Measurements from ENCODE around the gene C9orf72. TPM values are rescaled to one million over a fixed set of nuclear protein-coding genes. Genes with fewer than 3 reads are reported as not detected.

The C9orf72 gene
- total and polyA plus RNA-seq, 9 of the 15 experiments (the other 6 are each of a cell fraction or from before 2014, with no cell fraction given) = 2.3 to 7.3 (median 4.1) TPM

DNA sequence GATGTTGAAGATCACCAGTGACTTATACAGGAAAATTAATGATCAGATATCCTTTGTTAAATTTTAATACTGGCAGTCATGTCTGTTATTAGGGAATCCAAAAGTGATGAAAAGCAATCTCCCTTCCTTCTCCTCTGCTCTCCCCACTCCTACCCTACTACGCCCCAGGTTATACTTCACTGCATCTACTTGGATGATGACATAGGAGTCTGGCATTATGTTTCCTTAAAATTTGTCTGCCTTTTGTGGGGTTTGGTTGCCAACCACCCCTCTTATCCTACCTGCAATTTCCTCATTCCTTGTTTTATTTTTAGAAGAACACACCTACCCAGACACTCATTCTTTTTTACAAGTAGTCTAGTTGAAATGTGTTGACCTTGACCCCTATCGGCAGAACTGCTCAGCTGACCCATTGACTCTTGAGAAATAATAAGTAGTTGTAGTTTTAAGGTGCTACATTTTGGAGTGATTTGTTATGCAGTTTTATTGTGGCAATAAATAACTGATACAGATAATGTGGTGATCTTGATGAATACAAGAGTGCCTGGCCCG lies 38.5 kb downstream of the C9orf72 start:
- 90% methylated on average over 2 of the region's 3 CpGs for WGBS (ENCODE audit: insufficient coverage, low coverage, missing lambda C conversion rate)
- in situ Hi-C loops (cut with MboI) = loop anchor here (5.0 kb wide), 1 partner anchor 197 kb away; no protein-coding TSS in a partner anchor
- peaks cover 0 to 7% of the 10 kb centered on the region in 2 experiments; a peak in 4 of 5 replicates for H3K4me1 ChIP-seq (replicated peaks in 1 of 2; ENCODE audit: control insufficient read depth in 2 of 2, insufficient read depth in 2 of 2, low read length in 2 of 2)
- H3K9me3 ChIP-seq (replicated peaks; ENCODE audit: control insufficient read depth, insufficient read depth, low read depth, low read length) = no peaks in the 10 kb centered on the region
- H3K9me1 ChIP-seq (ENCODE audit: control insufficient read depth, insufficient read depth, low read length) = no peaks in the 10 kb centered on the region
- H3K9ac ChIP-seq (ENCODE audit: insufficient read depth in 1 of 2, low read depth in 2 of 2, low read length in 2 of 2) = no peak overlapping the region
- no peaks in the 10 kb centered on the region for H3K36me3 ChIP-seq (ENCODE audit: control insufficient read depth, insufficient read depth, low read length)
- H3K4me3 ChIP-seq = no peak overlapping the region
- no peak overlapping the region for H3K4me2 ChIP-seq (ENCODE audit: insufficient read depth, low read length)
- no peaks in the 10 kb centered on the region for H4K20me1 ChIP-seq (replicated peaks; ENCODE audit: control insufficient read depth, insufficient read depth, low read length)
- CTCF ChIA-PET (ENCODE audit: low intra/inter-chr PET ratio) = interaction anchor here (0.6 kb wide), 1 partner anchor 202 kb away, joined by 3 read pairs; no protein-coding TSS in a partner anchor
- no peaks in the 10 kb centered on the region for H3K27me3 ChIP-seq (ENCODE audit: control insufficient read depth in 2 of 2, insufficient read depth in 2 of 2, low read length in 2 of 2)
- peaks cover 8% of the 10 kb centered on the region; the same call in 2 of the 3 replicates for H3K79me2 ChIP-seq (ENCODE audit: control insufficient read depth, insufficient read depth, low read length)
- POLR2A ChIA-PET = no interaction called here
- H2AFZ ChIP-seq (ENCODE audit: low read depth, low read length) = no peak overlapping the region
- ATAC-seq = no peak
- no peak overlapping the region for H3K27ac ChIP-seq (ENCODE audit: extremely low read depth, low read depth, low read length)
- no peak for DNase-seq (ENCODE audit: extremely low read depth in 1 of 4, low spot score in 3 of 4)
- BruUV-seq (replicated peaks) = no TSS peak
- intact Hi-C loops (cut with micrococcal nuclease) = loop anchor here (10.0 kb wide), 1 partner anchor 100 kb away; no protein-coding TSS in a partner anchor
- FAIRE-seq = no peak
- TF ChIP-seq SMAD1 (IDR thresholded peaks at IDR 0.05; ENCODE audit: low read depth, low read length, partially characterized antibody) (no peak), RNF2 (IDR thresholded peaks at IDR 0.05) (no peak), POLR2AphosphoS2 (IDR thresholded peaks at IDR 0.05; ENCODE audit: low read length) (no peak), RUNX1 (IDR thresholded peaks at IDR 0.05; ENCODE audit: low read depth) (no peak), PHF8 (IDR thresholded peaks at IDR 0.05; ENCODE audit: borderline replicate concordance, low read length) (no peak)
- TF ChIP-seq, protein P1, sequence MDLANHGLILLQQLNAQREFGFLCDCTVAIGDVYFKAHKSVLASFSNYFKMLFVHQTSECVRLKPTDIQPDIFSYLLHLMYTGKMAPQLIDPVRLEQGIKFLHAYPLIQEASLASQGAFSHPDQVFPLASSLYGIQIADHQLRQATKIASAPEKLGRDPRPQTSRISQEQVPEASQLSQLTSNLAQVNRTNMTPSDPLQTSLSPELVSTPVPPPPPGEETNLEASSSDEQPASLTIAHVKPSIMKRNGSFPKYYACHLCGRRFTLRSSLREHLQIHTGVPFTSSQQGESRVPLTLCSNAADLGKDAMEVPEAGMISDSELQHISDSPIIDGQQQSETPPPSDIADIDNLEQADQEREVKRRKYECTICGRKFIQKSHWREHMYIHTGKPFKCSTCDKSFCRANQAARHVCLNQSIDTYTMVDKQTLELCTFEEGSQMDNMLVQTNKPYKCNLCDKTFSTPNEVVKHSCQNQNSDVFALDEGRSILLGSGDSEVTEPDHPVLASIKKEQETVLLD (IDR thresholded peaks at IDR 0.05) = no peak
- TF ChIP-seq, protein P2, sequence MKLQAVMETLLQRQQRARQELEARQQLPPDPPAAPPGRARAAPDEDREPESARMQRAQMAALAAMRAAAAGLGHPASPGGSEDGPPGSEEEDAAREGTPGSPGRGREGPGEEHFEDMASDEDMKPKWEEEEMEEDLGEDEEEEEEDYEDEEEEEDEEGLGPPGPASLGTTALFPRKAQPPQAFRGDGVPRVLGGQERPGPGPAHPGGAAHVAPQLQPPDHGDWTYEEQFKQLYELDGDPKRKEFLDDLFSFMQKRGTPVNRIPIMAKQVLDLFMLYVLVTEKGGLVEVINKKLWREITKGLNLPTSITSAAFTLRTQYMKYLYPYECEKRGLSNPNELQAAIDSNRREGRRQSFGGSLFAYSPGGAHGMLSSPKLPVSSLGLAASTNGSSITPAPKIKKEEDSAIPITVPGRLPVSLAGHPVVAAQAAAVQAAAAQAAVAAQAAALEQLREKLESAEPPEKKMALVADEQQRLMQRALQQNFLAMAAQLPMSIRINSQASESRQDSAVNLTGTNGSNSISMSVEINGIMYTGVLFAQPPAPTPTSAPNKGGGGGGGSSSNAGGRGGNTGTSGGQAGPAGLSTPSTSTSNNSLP (IDR thresholded peaks at IDR 0.05; ENCODE audit: borderline replicate concordance, low read depth, low read length) = no peak
- TF ChIP-seq, protein P3, sequence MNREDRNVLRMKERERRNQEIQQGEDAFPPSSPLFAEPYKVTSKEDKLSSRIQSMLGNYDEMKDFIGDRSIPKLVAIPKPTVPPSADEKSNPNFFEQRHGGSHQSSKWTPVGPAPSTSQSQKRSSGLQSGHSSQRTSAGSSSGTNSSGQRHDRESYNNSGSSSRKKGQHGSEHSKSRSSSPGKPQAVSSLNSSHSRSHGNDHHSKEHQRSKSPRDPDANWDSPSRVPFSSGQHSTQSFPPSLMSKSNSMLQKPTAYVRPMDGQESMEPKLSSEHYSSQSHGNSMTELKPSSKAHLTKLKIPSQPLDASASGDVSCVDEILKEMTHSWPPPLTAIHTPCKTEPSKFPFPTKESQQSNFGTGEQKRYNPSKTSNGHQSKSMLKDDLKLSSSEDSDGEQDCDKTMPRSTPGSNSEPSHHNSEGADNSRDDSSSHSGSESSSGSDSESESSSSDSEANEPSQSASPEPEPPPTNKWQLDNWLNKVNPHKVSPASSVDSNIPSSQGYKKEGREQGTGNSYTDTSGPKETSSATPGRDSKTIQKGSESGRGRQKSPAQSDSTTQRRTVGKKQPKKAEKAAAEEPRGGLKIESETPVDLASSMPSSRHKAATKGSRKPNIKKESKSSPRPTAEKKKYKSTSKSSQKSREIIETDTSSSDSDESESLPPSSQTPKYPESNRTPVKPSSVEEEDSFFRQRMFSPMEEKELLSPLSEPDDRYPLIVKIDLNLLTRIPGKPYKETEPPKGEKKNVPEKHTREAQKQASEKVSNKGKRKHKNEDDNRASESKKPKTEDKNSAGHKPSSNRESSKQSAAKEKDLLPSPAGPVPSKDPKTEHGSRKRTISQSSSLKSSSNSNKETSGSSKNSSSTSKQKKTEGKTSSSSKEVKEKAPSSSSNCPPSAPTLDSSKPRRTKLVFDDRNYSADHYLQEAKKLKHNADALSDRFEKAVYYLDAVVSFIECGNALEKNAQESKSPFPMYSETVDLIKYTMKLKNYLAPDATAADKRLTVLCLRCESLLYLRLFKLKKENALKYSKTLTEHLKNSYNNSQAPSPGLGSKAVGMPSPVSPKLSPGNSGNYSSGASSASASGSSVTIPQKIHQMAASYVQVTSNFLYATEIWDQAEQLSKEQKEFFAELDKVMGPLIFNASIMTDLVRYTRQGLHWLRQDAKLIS (CRISPR knock-in tag; IDR thresholded peaks at IDR 0.05) = no peak
- TF ChIP-seq, protein P4, sequence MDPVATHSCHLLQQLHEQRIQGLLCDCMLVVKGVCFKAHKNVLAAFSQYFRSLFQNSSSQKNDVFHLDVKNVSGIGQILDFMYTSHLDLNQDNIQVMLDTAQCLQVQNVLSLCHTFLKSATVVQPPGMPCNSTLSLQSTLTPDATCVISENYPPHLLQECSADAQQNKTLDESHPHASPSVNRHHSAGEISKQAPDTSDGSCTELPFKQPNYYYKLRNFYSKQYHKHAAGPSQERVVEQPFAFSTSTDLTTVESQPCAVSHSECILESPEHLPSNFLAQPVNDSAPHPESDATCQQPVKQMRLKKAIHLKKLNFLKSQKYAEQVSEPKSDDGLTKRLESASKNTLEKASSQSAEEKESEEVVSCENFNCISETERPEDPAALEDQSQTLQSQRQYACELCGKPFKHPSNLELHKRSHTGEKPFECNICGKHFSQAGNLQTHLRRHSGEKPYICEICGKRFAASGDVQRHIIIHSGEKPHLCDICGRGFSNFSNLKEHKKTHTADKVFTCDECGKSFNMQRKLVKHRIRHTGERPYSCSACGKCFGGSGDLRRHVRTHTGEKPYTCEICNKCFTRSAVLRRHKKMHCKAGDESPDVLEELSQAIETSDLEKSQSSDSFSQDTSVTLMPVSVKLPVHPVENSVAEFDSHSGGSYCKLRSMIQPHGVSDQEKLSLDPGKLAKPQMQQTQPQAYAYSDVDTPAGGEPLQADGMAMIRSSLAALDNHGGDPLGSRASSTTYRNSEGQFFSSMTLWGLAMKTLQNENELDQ (CRISPR knock-in tag; IDR thresholded peaks at IDR 0.05; ENCODE audit: borderline replicate concordance) = no peak

All from K562 (cell line).